ENCODE measurements around the gene ELK4. TPM values are rescaled to one million over a fixed set of nuclear protein-coding genes. Genes with fewer than 3 reads are reported as not detected.

ELK4 gene
- total and polyA plus RNA-seq, 4 donors, result 11.9 to 23.9 (median 16.0) TPM

DNA sequence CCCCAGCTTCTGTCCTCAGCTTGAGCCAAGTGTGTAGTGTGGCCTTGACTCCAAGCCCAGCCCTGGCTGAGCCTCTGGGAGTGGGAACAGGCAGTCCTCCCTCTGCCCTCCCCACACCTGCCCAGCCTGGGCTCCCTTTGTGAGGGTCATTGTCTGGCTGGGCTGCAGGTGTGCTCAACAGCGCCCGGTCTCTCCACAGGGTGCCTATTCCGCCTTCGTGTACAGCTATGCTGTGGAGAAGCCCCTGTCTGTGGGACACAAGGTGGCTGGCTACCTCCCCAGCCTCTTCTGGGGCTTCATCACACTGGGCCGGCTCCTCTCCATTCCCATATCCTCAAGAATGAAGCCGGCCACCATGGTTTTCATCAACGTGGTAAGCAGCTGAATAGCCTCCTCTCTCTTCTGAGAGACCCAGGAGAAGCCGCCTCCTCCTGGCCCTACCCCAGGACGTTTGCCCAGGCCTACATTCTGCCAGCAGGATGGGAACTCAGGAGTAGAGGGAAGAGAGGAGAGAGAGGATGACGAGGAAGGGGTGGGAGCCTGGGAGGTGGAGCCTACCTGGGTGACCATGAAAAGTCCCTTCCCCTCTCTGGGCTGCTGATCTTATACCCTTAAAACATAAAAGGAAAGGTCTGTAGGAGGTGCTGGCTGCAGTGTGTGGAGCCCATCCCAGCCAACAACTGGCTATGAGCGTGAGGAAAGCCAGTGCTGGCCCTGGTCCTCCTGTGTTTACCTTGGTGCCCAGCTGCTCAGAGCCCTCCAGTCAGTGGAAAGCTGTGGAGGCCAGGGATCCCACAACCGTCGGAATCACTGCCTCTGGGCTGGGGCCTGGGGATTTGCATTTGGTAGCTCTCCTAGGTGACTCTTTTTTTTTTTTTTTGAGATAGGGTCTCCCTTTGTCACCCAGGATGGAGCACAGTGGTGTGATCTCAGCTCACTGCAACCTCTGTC lies 45.7 kb downstream of the ELK4 start:
- no peaks in the 10 kb centered on the region for H3K9me3 ChIP-seq (ENCODE audit: control insufficient read depth, insufficient read depth, low read length)
- no peaks in the 10 kb centered on the region for H3K27me3 ChIP-seq (ENCODE audit: control insufficient read depth, insufficient read depth, low read length)
- DNase-seq (ENCODE audit: low read depth in 4 of 6, low spot score in 6 of 6), result no peak
- peaks cover 5% of the 10 kb centered on the region for H3K36me3 ChIP-seq (ENCODE audit: control insufficient read depth, insufficient read depth, low read length)
- H3K27ac ChIP-seq (ENCODE audit: low read depth, low read length), result no peak overlapping the region
- no peak overlapping the region for H3K4me3 ChIP-seq (ENCODE audit: low read depth, low read length)
- H3K4me1 ChIP-seq (ENCODE audit: control insufficient read depth, insufficient read depth, low read length), result peaks cover 17% of the 10 kb centered on the region
- WGBS (ENCODE audit: insufficient coverage), result 73% methylated on average over 10 of the region's 13 CpGs

DNA sequence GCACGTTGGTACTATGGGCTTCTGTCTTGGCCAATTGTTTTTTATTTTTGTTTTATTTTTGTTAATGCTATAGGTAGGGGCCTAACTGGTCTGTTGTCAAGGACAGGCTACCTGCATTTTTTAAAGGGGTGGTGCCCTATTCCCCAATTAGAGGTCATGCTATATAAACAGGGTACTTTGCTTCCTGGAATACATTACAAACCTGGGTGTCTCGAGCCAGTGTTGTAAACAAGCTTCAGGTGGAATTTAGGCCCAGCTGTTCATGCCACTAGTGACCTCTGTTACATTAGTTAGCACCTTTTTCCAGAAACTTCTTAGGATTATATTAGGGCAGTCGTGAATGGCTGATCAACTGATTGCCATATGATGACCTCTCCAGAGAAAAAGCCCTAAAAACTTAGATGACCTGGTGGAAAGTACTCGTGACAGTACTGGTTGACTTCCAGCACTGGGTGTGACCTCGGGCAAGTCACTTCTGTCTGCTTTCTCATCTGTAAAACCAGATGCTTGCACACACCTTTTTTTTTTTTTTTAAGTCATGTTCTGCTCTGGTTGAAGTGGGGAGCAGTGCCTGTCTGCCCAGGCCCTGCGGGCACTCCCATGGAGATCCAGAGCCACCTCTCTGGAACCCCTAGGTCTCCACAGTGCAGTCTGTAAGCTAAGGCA lies 46.5 kb downstream of the ELK4 start:
- peaks cover 5% of the 10 kb centered on the region for H3K36me3 ChIP-seq (ENCODE audit: control insufficient read depth, insufficient read depth, low read length)
- no peak overlapping the region for H3K4me3 ChIP-seq (ENCODE audit: low read depth, low read length)
- no peak for DNase-seq (ENCODE audit: low read depth in 4 of 6, low spot score in 6 of 6)
- H3K4me1 ChIP-seq (ENCODE audit: control insufficient read depth, insufficient read depth, low read length), result peaks cover 17% of the 10 kb centered on the region
- no peaks in the 10 kb centered on the region for H3K27me3 ChIP-seq (ENCODE audit: control insufficient read depth, insufficient read depth, low read length)
- no peak overlapping the region for H3K27ac ChIP-seq (ENCODE audit: low read depth, low read length)
- no peaks in the 10 kb centered on the region for H3K9me3 ChIP-seq (ENCODE audit: control insufficient read depth, insufficient read depth, low read length)
- WGBS (ENCODE audit: insufficient coverage), result 92% methylated on average over 5 of the region's 6 CpGs

DNA sequence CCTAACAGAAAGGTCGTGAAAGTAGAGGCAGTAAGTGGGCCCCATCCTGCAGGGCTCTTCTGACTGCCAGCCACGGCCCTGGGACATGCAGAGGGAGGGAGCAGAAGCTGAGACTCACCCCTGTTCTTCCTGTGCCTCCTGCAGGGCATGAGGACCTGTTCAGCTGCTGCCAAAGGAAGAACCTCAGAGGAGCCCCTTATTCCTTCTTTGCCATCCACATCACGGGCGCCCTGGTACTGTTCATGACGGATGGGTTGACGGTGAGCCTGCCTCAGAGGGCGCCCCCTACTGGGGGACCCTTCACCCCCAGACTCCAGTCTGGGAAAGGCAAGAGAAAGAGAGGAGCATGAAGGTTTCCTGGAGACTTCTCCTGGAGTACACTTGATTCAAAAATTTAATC lies 47.1 kb downstream of the ELK4 start:
- Histone ChIP-seq H3K9me3 (ENCODE audit: control insufficient read depth, insufficient read depth, low read length) (no peaks in the 10 kb centered on the region), H3K27me3 (ENCODE audit: control insufficient read depth, insufficient read depth, low read length) (no peaks in the 10 kb centered on the region), H3K36me3 (ENCODE audit: control insufficient read depth, insufficient read depth, low read length) (peaks cover 5% of the 10 kb centered on the region), H3K27ac (ENCODE audit: low read depth, low read length) (no peak overlapping the region), H3K4me3 (ENCODE audit: low read depth, low read length) (no peak overlapping the region), H3K4me1 (ENCODE audit: control insufficient read depth, insufficient read depth, low read length) (peaks cover 17% of the 10 kb centered on the region)
- WGBS (ENCODE audit: insufficient coverage), result 61% methylated on average over 2 of the region's 7 CpGs
- no peak for DNase-seq (ENCODE audit: low read depth in 4 of 6, low spot score in 6 of 6)

DNA sequence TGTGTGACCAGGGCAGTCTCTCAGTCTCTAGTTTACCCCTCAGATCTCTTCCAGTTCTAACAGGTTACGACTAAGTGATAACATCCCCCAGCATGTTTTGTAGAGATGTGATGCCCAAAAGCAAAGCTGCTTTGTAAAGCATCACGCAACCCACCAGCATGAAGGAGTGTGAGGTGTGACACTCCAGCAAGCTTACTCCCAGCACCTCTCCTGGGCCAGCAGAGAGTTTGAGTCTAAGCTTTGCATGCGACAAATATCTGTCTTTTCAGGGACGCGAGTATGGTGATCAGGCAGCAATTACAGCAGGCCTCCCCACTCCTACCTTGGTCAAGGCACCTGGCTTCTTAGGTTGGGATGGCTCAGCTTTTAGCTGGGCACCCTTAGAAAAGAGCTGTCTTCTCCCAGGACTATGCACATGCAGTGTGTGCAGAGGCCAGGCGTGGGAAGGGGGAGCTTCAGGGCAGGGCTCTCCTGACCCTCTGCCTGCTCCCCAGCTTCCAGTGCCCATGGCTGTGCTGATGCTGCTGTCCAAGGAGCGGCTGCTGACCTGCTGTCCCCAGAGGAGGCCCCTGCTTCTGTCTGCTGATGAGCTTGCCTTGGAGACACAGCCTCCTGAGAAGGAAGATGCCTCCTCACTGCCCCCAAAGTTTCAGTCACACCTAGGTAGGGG lies 48.2 kb downstream of the ELK4 start:
- Histone ChIP-seq H3K36me3 (ENCODE audit: control insufficient read depth, insufficient read depth, low read length) (peaks cover 7% of the 10 kb centered on the region), H3K4me1 (ENCODE audit: control insufficient read depth, insufficient read depth, low read length) (peaks cover 12% of the 10 kb centered on the region), H3K27ac (ENCODE audit: low read depth, low read length) (no peak overlapping the region), H3K9me3 (ENCODE audit: control insufficient read depth, insufficient read depth, low read length) (no peaks in the 10 kb centered on the region), H3K4me3 (ENCODE audit: low read depth, low read length) (no peak overlapping the region), H3K27me3 (ENCODE audit: control insufficient read depth, insufficient read depth, low read length) (no peaks in the 10 kb centered on the region)
- 89% methylated on average over 6 of the region's 7 CpGs for WGBS (ENCODE audit: insufficient coverage)
- no peak for DNase-seq (ENCODE audit: low read depth in 4 of 6, low spot score in 6 of 6)

DNA sequence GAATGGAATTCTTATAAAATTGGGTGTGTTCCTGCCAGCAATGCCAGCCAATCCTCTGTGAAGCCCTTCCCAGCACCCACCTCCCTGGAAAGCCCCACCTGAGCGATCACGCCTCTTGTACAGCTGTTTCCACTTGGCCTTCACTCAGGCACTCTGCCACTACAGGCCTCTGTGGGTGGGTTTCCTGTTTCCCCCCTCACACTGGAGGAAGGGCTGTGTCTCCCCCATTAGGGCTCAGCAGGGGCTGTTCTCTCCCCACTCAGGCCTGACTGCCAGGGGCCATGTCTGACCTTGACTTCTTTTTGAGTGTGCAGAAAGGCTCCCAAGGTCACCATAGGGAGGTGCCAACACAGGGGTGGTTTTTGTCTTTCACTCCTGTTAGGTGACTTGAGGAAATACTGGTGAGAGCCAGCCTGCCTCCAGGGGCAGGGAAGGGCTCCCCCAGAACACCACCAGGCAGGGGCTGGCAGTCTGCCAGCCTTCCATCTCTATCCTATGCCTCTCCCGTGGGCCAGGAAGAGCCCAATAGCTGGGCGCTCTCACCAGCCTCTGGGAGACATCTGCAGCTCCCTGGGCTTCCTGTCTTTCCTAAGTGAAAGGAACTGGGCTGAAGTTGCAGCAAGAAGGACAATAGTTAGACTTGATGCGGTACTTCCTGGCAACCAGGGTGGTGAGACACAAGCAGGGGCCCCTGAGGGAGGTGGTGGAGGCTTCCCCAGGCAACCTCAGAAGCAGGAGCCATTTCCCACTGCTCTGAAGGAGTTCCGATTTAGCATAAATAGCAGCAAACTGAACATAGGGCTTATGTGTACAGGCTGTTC lies 49.1 kb downstream of the ELK4 start:
- 42% methylated on average over 3 of the region's 6 CpGs for whole genome bisulfite sequencing (ENCODE audit: insufficient coverage)
- Histone ChIP-seq H3K27ac (ENCODE audit: low read depth, low read length) (no peak overlapping the region), H3K4me3 (ENCODE audit: low read depth, low read length) (no peak overlapping the region), H3K27me3 (ENCODE audit: control insufficient read depth, insufficient read depth, low read length) (peaks cover 3% of the 10 kb centered on the region), H3K9me3 (ENCODE audit: control insufficient read depth, insufficient read depth, low read length) (no peaks in the 10 kb centered on the region), H3K36me3 (ENCODE audit: control insufficient read depth, insufficient read depth, low read length) (peaks cover 7% of the 10 kb centered on the region), H3K4me1 (ENCODE audit: control insufficient read depth, insufficient read depth, low read length) (peaks cover 9% of the 10 kb centered on the region)
- no peak for DNase-seq (ENCODE audit: low read depth in 4 of 6, low spot score in 6 of 6)

DNA sequence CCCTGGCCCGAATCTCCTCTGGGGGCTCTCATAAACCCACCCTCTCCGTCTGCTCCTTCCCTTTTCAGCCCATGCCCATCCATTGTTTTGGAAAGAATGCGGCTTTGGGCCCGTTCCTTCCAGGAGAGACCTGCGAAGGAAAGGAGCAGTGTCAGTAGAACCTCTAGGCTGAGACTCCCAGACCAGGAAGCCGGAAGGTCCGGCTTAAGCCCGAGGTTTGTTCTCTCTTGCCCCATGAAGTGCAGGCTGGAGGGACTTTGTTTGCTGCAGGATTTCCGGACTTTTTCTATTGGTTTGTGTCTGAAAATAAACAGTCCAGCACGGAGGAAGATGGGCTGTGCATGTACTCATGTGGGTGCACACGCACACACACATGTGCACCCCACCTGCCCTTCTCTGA lies 49.8 kb downstream of the ELK4 start:
- Histone ChIP-seq H3K27ac (ENCODE audit: low read depth, low read length) (peak overlapping the region; percentile 22), H3K9me3 (ENCODE audit: control insufficient read depth, insufficient read depth, low read length) (no peaks in the 10 kb centered on the region), H3K4me3 (ENCODE audit: low read depth, low read length) (no peak overlapping the region), H3K36me3 (ENCODE audit: control insufficient read depth, insufficient read depth, low read length) (peaks cover 7% of the 10 kb centered on the region), H3K27me3 (ENCODE audit: control insufficient read depth, insufficient read depth, low read length) (peaks cover 3% of the 10 kb centered on the region), H3K4me1 (ENCODE audit: control insufficient read depth, insufficient read depth, low read length) (peaks cover 9% of the 10 kb centered on the region)
- no peak for DNase-seq (ENCODE audit: low read depth in 4 of 6, low spot score in 6 of 6)
- WGBS (ENCODE audit: insufficient coverage), result 69% methylated on average over 8 of the region's 11 CpGs

DNA sequence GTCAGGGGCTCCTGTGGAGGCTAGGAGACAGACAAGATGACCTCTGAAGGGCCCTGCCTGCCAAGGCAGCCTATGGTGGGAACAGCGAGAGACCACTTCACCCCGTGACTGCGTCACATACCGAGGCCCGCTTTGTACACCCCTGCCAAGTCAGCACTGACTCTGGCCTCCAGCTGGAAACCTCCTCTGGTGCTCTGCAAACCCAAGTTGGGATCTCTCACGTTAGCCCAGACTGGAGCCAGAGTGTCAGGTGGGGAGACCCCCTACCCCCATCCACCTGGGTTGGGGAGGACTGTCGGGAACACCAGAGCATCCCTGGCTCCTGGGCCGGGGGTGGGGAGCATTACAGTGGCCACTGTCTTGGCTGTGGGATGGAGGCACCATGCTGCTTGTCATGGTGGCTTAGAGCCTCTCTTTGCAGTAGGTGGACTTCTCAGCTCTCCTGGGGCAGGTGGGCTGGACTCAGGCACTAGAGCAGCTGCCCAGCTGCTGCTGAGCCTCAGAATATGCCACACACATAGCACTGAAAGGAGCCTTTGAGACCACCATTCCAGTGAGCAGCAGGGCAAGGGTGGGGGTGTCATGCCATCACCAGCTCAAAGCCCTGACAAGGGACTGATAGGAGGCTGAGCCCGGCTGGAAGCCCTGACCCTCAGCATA lies 50.4 kb downstream of the ELK4 start:
- no peaks in the 10 kb centered on the region for H3K9me3 ChIP-seq (ENCODE audit: control insufficient read depth, insufficient read depth, low read length)
- H3K4me3 ChIP-seq (ENCODE audit: low read depth, low read length), result no peak overlapping the region
- 81% methylated on average over 7 of the region's 9 CpGs for WGBS (ENCODE audit: insufficient coverage)
- H3K27me3 ChIP-seq (ENCODE audit: control insufficient read depth, insufficient read depth, low read length), result peaks cover 3% of the 10 kb centered on the region
- peak overlapping the region; percentile 22 for H3K27ac ChIP-seq (ENCODE audit: low read depth, low read length)
- DNase-seq (ENCODE audit: low read depth in 4 of 6, low spot score in 6 of 6), result no peak
- peaks cover 9% of the 10 kb centered on the region for H3K4me1 ChIP-seq (ENCODE audit: control insufficient read depth, insufficient read depth, low read length)
- H3K36me3 ChIP-seq (ENCODE audit: control insufficient read depth, insufficient read depth, low read length), result peaks cover 7% of the 10 kb centered on the region

DNA sequence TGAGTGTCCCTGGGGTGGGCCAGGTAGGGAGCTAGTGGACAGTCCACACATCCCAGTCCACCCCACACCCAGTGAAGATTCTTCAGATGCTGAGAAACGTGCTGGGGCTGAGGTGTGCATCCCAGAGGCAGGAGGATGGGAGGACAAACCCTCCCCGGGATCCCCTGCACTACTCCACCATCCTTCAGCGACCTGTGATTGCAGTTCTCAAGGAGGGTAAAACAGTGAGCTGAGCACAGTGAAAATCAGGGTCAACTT lies 51.0 kb downstream of the ELK4 start:
- Histone ChIP-seq H3K4me1 (ENCODE audit: control insufficient read depth, insufficient read depth, low read length) (peaks cover 9% of the 10 kb centered on the region), H3K36me3 (ENCODE audit: control insufficient read depth, insufficient read depth, low read length) (peaks cover 3% of the 10 kb centered on the region), H3K27me3 (ENCODE audit: control insufficient read depth, insufficient read depth, low read length) (peaks cover 3% of the 10 kb centered on the region), H3K27ac (ENCODE audit: low read depth, low read length) (no peak overlapping the region), H3K9me3 (ENCODE audit: control insufficient read depth, insufficient read depth, low read length) (no peaks in the 10 kb centered on the region), H3K4me3 (ENCODE audit: low read depth, low read length) (no peak overlapping the region)
- 82% methylated on average over 3 of the region's 3 CpGs for WGBS (ENCODE audit: insufficient coverage)
- DNase-seq (ENCODE audit: low read depth in 4 of 6, low spot score in 6 of 6), result no peak
